Adrenal gland (tissue), 12 donors: Measurements from ENCODE around the gene PRH2. TPM values are rescaled to one million over a fixed set of nuclear protein-coding genes. Genes with fewer than 3 reads are reported as not detected.

Experiments used
- DNase-seq, 7 donors: peaks; one replicate each; pipeline ENCODE4 v3.0.0-alpha.2; 2019 to 2020
- H3K27ac ChIP-seq, 5 donors: fragments of 200-600 bp; sonication (generic) in 4 of 5; 1 replicate in 3 of 5; 2 replicates in 2 of 5; pipeline versions ENCODE4 v1.5.1 to v1.8.0; 2016 to 2020; ENCODE audit warnings: mild to moderate bottlenecking in 1 of 5
- H3K27me3 ChIP-seq: fragments of 200-600 bp; 2 replicates; pipeline ENCODE4 v1.8.0; 2021
- H3K36me3 ChIP-seq, 2 donors: fragments of 200-600 bp; replicated peaks in 1 of 2; 1 replicate in 1 of 2; 2 replicates in 1 of 2; pipeline versions ENCODE4 v1.5.1 to v1.8.0; 2018 to 2022
- H3K4me1 ChIP-seq, 2 donors: fragments of 200-600 bp; replicated peaks in 1 of 2; 1 replicate in 1 of 2; 2 replicates in 1 of 2; pipeline versions ENCODE4 v1.5.1 to v1.8.0; 2018 to 2021
- H3K4me3 ChIP-seq, 4 donors: fragments of 200-600 bp; sonication (generic) in 3 of 4; one replicate each; pipeline ENCODE4 v1.5.1; 2016 to 2018
- H3K9me3 ChIP-seq, 3 donors: fragments of 200-600 bp; sonication (generic) in 1 of 3; replicated peaks in 1 of 3; 1 replicate in 2 of 3; 2 replicates in 1 of 3; pipeline versions ENCODE4 v1.5.1 to v1.8.0; 2016 to 2021
- POLR2A ChIP-seq, 2 donors: fragments of 450-650 bp; IDR thresholded peaks; one replicate each; pipeline ENCODE4 v1.6.1; 2017; ENCODE audit warnings: antibody characterized with exemption in 2 of 2, mild to moderate bottlenecking in 2 of 2, moderate library complexity in 1 of 2
- WGBS, 4 donors: extraction: QIAGEN DNeasy Blood & Tissue Kit in 2 of 4; methylation state at CpG; one replicate each; pipeline versions ENCODE4 v1.1.5 to v1.1.7; 2013 to 2017; 5-methylcytosine and 5-hydroxymethylcytosine counted together
- intact Hi-C, 2 donors: fragments of 100-400 bp; cut with DNase I; formaldehyde crosslinking; loops; one replicate each; pipeline versions ENCODE4 v1.14.1 to v1.15.0; 2022 to 2023
- polyA plus RNA-seq, 3 donors: library from polyadenylated mRNA; stranded (reverse); fragments of 200-250 nt in 2 of 3; fragments of 350-450 nt in 1 of 3; fragmentation: Illumina TruSeq in 1 of 3; extraction: RNeasy Lipid Tissue Mini Kit (QIAGEN cat#74804) in 1 of 3; gene quantifications; one replicate each; pipeline ENCODE4 v1.2.3, GENCODE V29; 2013 to 2014
- total RNA-seq, 9 donors: library from RNA; depleted of rRNA in 4 of 9; stranded (reverse); fragments of >200 nt in 4 of 9; fragments of 120-200 nt in 1 of 9; fragmentation: NEBNext Ultra II Directional in 1 of 9; extraction: Animal tissue kit (Norgen Biotek cat#: 25700) in 1 of 9; gene quantifications; one replicate each; pipeline versions ENCODE4 v1.1.0 to v1.2.4, GENCODE V29; 2013 to 2023
- TF ChIP-seq, protein P1 (sequence below), 6 experiments: fragments of 450-650 bp in 4 of 6; fragments of 200-600 bp in 2 of 6; sonication (generic) in 1 of 6; IDR thresholded peaks; 1 replicate in 5 of 6; 2 replicates in 1 of 6; pipeline versions ENCODE4 v1.5.1 to v1.8.0; 2016 to 2021; ENCODE audit warnings: antibody characterized with exemption in 6 of 6, mild to moderate bottlenecking in 2 of 6, moderate library complexity in 1 of 6
- donor health status: healthy with polysubstance abuse.
- donor health status: Bipolar disorder and iron deficiency.
- donor health status: DM: yes; HTN: yes; CAD: no.
- donor health status: DM: no; HTN: no; CAD: no.
- donor health status: DM: no; HTN: no; CAD: no.
- donor health status: DM: yes; HTN: yes; CAD: no.

PRH2 gene
- total and polyA plus RNA-seq, 12 donors = 0.22 to 1.6 (median 1.0) TPM; not detected in 9

DNA sequence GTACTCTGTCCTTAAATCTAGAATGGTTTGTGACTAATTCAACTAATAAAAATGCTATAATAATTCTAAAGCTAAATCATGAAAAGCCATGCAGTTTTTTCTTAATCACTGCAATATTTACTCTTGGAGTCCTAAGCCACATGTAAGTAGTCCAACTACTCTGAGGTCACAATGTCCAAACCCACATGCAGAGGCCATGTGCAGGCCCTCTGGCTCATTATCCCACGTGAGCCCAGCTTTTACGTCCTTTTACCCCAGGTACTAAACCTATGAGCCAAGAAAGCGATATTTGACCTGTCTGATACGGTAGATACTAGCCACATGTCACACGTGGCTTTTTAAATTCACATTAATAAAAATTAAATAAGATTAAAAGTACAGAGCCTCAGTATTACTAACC, 32.2 kb upstream of the PRH2 start:
- WGBS, 4 donors = 89 to 97% (median 95%) methylated on average over 5 of the region's 5 CpGs
- TF ChIP-seq POLR2A (IDR thresholded peaks at IDR 0.05) = no peak
- TF ChIP-seq, protein P1, sequence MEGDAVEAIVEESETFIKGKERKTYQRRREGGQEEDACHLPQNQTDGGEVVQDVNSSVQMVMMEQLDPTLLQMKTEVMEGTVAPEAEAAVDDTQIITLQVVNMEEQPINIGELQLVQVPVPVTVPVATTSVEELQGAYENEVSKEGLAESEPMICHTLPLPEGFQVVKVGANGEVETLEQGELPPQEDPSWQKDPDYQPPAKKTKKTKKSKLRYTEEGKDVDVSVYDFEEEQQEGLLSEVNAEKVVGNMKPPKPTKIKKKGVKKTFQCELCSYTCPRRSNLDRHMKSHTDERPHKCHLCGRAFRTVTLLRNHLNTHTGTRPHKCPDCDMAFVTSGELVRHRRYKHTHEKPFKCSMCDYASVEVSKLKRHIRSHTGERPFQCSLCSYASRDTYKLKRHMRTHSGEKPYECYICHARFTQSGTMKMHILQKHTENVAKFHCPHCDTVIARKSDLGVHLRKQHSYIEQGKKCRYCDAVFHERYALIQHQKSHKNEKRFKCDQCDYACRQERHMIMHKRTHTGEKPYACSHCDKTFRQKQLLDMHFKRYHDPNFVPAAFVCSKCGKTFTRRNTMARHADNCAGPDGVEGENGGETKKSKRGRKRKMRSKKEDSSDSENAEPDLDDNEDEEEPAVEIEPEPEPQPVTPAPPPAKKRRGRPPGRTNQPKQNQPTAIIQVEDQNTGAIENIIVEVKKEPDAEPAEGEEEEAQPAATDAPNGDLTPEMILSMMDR (IDR thresholded peaks at IDR 0.05) = no peak
- no peak for DNase-seq
- intact Hi-C loops = no loop called here
- Histone ChIP-seq H3K9me3 (no peaks in the 10 kb centered on the region), H3K4me3 (no peak overlapping the region), H3K27ac (no peak overlapping the region), H3K36me3 (no peaks in the 10 kb centered on the region), H3K4me1 (no peaks in the 10 kb centered on the region), H3K27me3 (no peaks in the 10 kb centered on the region)

DNA sequence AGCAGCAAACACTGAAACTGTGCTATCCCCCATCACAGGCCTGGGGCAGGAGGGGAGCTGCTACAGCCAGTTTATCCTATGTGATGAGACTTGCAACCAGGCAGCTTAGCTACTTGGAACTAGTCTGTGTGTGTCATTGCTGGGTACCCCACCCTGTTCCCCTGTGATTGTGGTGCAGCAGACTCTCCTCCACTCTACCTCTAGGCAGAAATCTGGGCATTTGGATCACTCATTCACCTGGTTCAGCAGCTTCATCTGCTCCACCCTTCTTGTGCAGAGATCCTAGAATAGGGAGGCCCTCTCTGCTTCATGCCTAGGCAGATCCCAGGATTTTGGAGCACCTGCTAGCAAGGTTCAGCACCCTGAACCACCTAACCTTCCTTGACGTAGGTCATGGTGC, 28.5 kb upstream of the PRH2 start:
- 96 to 100% (median 100%) methylated on average over 1 of the region's 1 CpG; no CpG with 5 or more reads in 1 of the 4 donors for WGBS, 4 donors
- H3K4me1 ChIP-seq = no peaks in the 10 kb centered on the region
- intact Hi-C loops = no loop called here

DNA sequence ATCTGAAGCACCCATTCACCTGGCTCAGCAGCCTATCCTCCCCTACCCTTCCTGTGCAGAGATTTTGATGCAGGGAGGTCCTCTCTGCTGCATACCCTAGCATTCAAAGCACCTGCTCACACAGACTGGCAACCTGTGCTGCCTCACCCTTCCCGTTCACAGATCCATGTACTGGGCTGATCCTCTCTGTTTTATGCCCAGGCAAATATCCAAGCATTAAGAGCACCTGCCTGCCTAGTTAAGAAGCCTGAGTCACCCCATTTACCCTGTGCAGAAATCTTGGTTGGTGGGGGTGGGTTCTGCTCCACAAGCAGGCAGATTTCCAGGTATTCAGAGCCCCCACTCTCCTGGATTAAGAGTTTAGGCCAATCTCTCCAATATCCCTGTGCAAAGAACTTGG, 28.1 kb upstream of the PRH2 start:
- 98 to 100% (median 100%) methylated on average over 1 of the region's 1 CpG; no CpG with 5 or more reads in 1 of the 4 donors for WGBS, 4 donors
- Histone ChIP-seq H3K9me3 (peaks cover 0 to 9% (median 0%) of the 10 kb centered on the region in 3 donors), H3K27ac (no peak overlapping the region), H3K27me3 (no peaks in the 10 kb centered on the region), H3K4me3 (no peak overlapping the region), H3K4me1 (no peaks in the 10 kb centered on the region), H3K36me3 (no peaks in the 10 kb centered on the region)
- intact Hi-C loops = no loop called here
- no peak for DNase-seq
- TF ChIP-seq POLR2A (IDR thresholded peaks at IDR 0.05) = no peak
- TF ChIP-seq, protein P1 (IDR thresholded peaks at IDR 0.05) = no peak

More for the DNA sequence above, 28.5 kb upstream of the PRH2 start:
- H3K9me3 ChIP-seq = peaks cover 0 to 9% (median 0%) of the 10 kb centered on the region in 3 donors
- TF ChIP-seq POLR2A (IDR thresholded peaks at IDR 0.05) = no peak
- TF ChIP-seq, protein P1 (IDR thresholded peaks at IDR 0.05) = no peak
- no peak overlapping the region for H3K4me3 ChIP-seq
- H3K27ac ChIP-seq = no peak overlapping the region
- DNase-seq = no peak
- H3K36me3 ChIP-seq = no peaks in the 10 kb centered on the region
- no peaks in the 10 kb centered on the region for H3K27me3 ChIP-seq

DNA sequence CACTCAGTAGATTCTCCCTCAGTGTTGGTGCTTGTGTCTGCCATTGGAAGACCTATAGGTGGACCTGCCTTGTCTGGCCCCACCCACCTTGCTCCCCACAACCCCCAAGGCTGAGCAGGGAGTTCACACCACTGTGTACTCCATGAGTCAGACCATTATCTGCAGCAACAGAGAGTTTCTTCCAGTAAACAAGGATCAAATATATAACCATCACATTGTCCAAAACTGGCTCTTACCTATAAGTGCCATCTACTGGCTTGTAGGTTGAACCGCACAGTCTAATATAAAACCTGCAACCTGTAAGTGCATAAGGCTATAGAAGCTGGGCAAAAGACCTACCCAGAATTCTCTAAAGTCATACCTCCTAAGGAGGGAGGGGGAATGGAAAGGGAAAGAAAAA, 27.6 kb upstream of the PRH2 start:
- H3K36me3 ChIP-seq = no peaks in the 10 kb centered on the region
- DNase-seq = no peak

More for the DNA sequence above, 27.6 kb upstream of the PRH2 start:
- intact Hi-C loops = no loop called here
- H3K4me1 ChIP-seq = no peaks in the 10 kb centered on the region
- no peak overlapping the region for H3K27ac ChIP-seq
- TF ChIP-seq, protein P1 (IDR thresholded peaks at IDR 0.05) = no peak
- TF ChIP-seq POLR2A (IDR thresholded peaks at IDR 0.05) = no peak
- WGBS, 4 donors = 99 to 100% (median 100%) methylated on average over 1 of the region's 1 CpG
- H3K27me3 ChIP-seq = no peaks in the 10 kb centered on the region
- no peak overlapping the region for H3K4me3 ChIP-seq
- peaks cover 0 to 9% (median 0%) of the 10 kb centered on the region in 3 donors for H3K9me3 ChIP-seq
